Lower leg skin (tissue), 4 donors: ENCODE data around the gene TMEM33. TPM values are rescaled to one million over a fixed set of nuclear protein-coding genes. Genes with fewer than 3 reads are reported as not detected.
"Not testable (repeated sequence)": the region's sequence is repeated elsewhere in the genome, so short reads cannot be mapped to it uniquely, and the experiment has no call there.

Experiments used
- DNase-seq, 2 donors: peaks; one replicate each; pipeline ENCODE4 v3.0.0-alpha.2; 2019; ENCODE audit warnings: low spot score in 2 of 2
- H3K4me3 ChIP-seq: fragments of 200-600 bp; sonication (generic); 2 replicates; pipeline ENCODE4 v1.5.1; 2017; ENCODE audit warnings: mild to moderate bottlenecking, low read depth; ENCODE audit not compliant: poor library complexity, severe bottlenecking
- CTCF ChIP-seq, 3 donors: fragments of 450-650 bp; IDR thresholded peaks; one replicate each; pipeline ENCODE4 v1.5.1; 2016; ENCODE audit warnings: antibody characterized with exemption in 3 of 3, mild to moderate bottlenecking in 3 of 3, moderate library complexity in 2 of 3
- POLR2A ChIP-seq, 2 donors: fragments of 450-650 bp; IDR thresholded peaks; one replicate each; pipeline ENCODE4 v1.6.1; 2016 to 2017; ENCODE audit warnings: antibody characterized with exemption in 2 of 2, mild to moderate bottlenecking in 1 of 2, moderate library complexity in 1 of 2
- WGBS, 2 donors: methylation state at CpG; one replicate each; pipeline ENCODE4 v1.1.5; 2018; 5-methylcytosine and 5-hydroxymethylcytosine counted together
- intact Hi-C: fragments of 100-400 bp; cut with DNase I; formaldehyde crosslinking; loops from one replicate; pipeline ENCODE4 v1.15.0; 2023; ENCODE audit warnings: low total_unique reads
- total RNA-seq, 4 donors: library from RNA; depleted of rRNA; stranded (reverse); fragments of >200 nt; gene quantifications; one replicate each; pipeline ENCODE4 v1.1.0, GENCODE V29; 2016

TMEM33 gene
- total RNA-seq, 4 donors from 2014 or later: 42.5 to 59.9 (median 49.1) TPM

GRCh38 chr4:41889317-41889716 is 45.9 kb upstream of the TMEM33 start:
- intact Hi-C loops: loop anchor here (10.0 kb wide), 1 partner anchor 195 kb away; no protein-coding TSS in a partner anchor
- DNase-seq: no peak
- no peak for TF ChIP-seq POLR2A (IDR thresholded peaks at IDR 0.05)
- TF ChIP-seq CTCF (IDR thresholded peaks at IDR 0.05): no peak
- WGBS, 2 donors: 33 to 37% methylated on average over 1 of the region's 1 CpG
- H3K4me3 ChIP-seq: no peak overlapping the region

GRCh38 chr4:41890085-41890484 is 45.1 kb upstream of the TMEM33 start:
- intact Hi-C loops: no loop called here
- WGBS, 2 donors: 70 to 75% methylated on average over 2 of the region's 2 CpGs
- DNase-seq: no peak
- no peak for TF ChIP-seq POLR2A (IDR thresholded peaks at IDR 0.05)
- no peak for TF ChIP-seq CTCF (IDR thresholded peaks at IDR 0.05)
- H3K4me3 ChIP-seq: no peak overlapping the region

- intact Hi-C loops: no loop called here
- H3K4me3 ChIP-seq: no peak overlapping the region
- DNase-seq: no peak
- TF ChIP-seq POLR2A (IDR thresholded peaks at IDR 0.05): no peak
- TF ChIP-seq CTCF (IDR thresholded peaks at IDR 0.05): no peak
Observed at GRCh38 chr4:41896648-41897047, 38.6 kb upstream of the TMEM33 start.

- no peak for TF ChIP-seq CTCF (IDR thresholded peaks at IDR 0.05)
- no peak for TF ChIP-seq POLR2A (IDR thresholded peaks at IDR 0.05)
- WGBS, 2 donors: 87 to 96% methylated on average over 1 of the region's 1 CpG
- no peak overlapping the region for H3K4me3 ChIP-seq
- intact Hi-C loops: no loop called here
- DNase-seq: no peak
Observed at GRCh38 chr4:41897698-41898097, 37.5 kb upstream of the TMEM33 start.

GRCh38 chr4:41909136-41909535 is 26.1 kb upstream of the TMEM33 start:
- DNase-seq, H3K4me3 ChIP-seq, intact Hi-C loops: not testable (repeated sequence)
- WGBS, 2 donors: 9 to 27% methylated on average over 1 of the region's 1 CpG

- no peak for DNase-seq
- H3K4me3 ChIP-seq: no peak overlapping the region
- 74 to 81% methylated on average over 5 of the region's 5 CpGs for WGBS, 2 donors
- intact Hi-C loops: no loop called here
- no peak for TF ChIP-seq POLR2A (IDR thresholded peaks at IDR 0.05)
- TF ChIP-seq CTCF (IDR thresholded peaks at IDR 0.05): no peak
Observed at GRCh38 chr4:41912546-41912945, 22.7 kb upstream of the TMEM33 start.
